ENCODE results near the gene NEK10. TPM values are rescaled to one million over a fixed set of nuclear protein-coding genes. Genes with fewer than 3 reads are reported as not detected.
A peak's percentile ranks its signal among the peaks of the same experiment; 100 is the strongest.

Gene NEK10
- total RNA-seq, 1 experiment from 2014 or later: 0.66 TPM

GRCh38 chr3:27228805-27229204, 140.4 kb downstream of the NEK10 start:
- H2BK15ac ChIP-seq (ENCODE audit: low read depth, low read length): no peak overlapping the region
- no peaks in the 10 kb centered on the region; the same call in 1 of the 2 replicates for H3K4me1 ChIP-seq (ENCODE audit: insufficient read depth, low read length)
- H3K23ac ChIP-seq (ENCODE audit: insufficient read length, low read depth, low read length): no peak overlapping the region
- no peak overlapping the region for H2AFZ ChIP-seq (ENCODE audit: low read length)
- Mint-ChIP-seq H3K4me1 (no peaks in the 10 kb centered on the region; a peak in 1 of 4 replicates), H3K9me3 (peaks cover 16 to 27% of the 10 kb centered on the region in 2 experiments; a peak in 4 of 5 replicates), H3K27ac (no peak overlapping the region), H3K4me3 (no peak overlapping the region), H3K36me3 (ENCODE audit: insufficient read depth in 1 of 3, low read depth in 3 of 3) (peaks cover 8 to 10% (median 9%) of the 10 kb centered on the region in 3 experiments), H3K27me3 (ENCODE audit: low read depth) (no peaks in the 10 kb centered on the region; the same call in 1 of the 2 replicates)
- no CpG with 5 or more reads among the region's 2 CpGs for WGBS (ENCODE audit: extremely low coverage, insufficient read length, low lambda C conversion rate)
- DNase-seq: peak; percentile 76
- no peak overlapping the region for H3T11ph ChIP-seq (ENCODE audit: low read length)
- no peaks in the 10 kb centered on the region for H3K9me3 ChIP-seq (ENCODE audit: control insufficient read depth, low read depth, low read length)
- no peaks in the 10 kb centered on the region for H3K23me2 ChIP-seq (ENCODE audit: insufficient read length, low read depth, low read length, poor library complexity, severe bottlenecking)
- no peak overlapping the region for H3K27ac ChIP-seq (ENCODE audit: insufficient read length, low read depth, low read length)
- H4K8ac ChIP-seq (replicated peaks; ENCODE audit: insufficient read length, low read depth, low read length): no peak overlapping the region
- H2BK120ac ChIP-seq (ENCODE audit: low read depth, low read length, poor library complexity, severe bottlenecking): no peak overlapping the region
- H2BK20ac ChIP-seq (ENCODE audit: low read depth, low read length, poor library complexity, severe bottlenecking): no peak overlapping the region
- H3K79me1 ChIP-seq (ENCODE audit: insufficient read depth, low read depth, low read length, poor library complexity, severe bottlenecking): no peaks in the 10 kb centered on the region
- H3K4me2 ChIP-seq (ENCODE audit: insufficient read depth, insufficient read length, low read length): no peak overlapping the region
- H2BK12ac ChIP-seq (ENCODE audit: insufficient read length, low read depth, low read length): no peak overlapping the region
- no peaks in the 10 kb centered on the region for H4K20me1 ChIP-seq (ENCODE audit: control insufficient read depth, insufficient read depth, insufficient read length)
- no peak overlapping the region for H3K56ac ChIP-seq (ENCODE audit: insufficient read length, low read depth, low read length)
- no peaks in the 10 kb centered on the region for H3K27me3 ChIP-seq (ENCODE audit: insufficient read depth, low read length)
- TF ChIP-seq CTCF (conservative IDR thresholded peaks at IDR 0.05): peak; percentile 79
- H4K91ac ChIP-seq (ENCODE audit: insufficient read length, low read depth, low read length): no peak overlapping the region
- H2BK5ac ChIP-seq (ENCODE audit: insufficient read length, low read length): no peak overlapping the region
- H3K9ac ChIP-seq (ENCODE audit: extremely low read depth, insufficient read length, low read length): no peak overlapping the region
- H3K79me2 ChIP-seq (ENCODE audit: insufficient read depth, low read length): no peaks in the 10 kb centered on the region
- H4K5ac ChIP-seq (ENCODE audit: insufficient read length, low read depth, low read length): no peak overlapping the region
- no peak overlapping the region for H3K18ac ChIP-seq (ENCODE audit: insufficient read length, low read depth, low read length)
- no peak overlapping the region for H3K14ac ChIP-seq (ENCODE audit: insufficient read depth, low read length)
- no peak overlapping the region for H2AK5ac ChIP-seq (ENCODE audit: insufficient read length, low read length)
- no peak overlapping the region for H3K4ac ChIP-seq (ENCODE audit: low read depth, low read length)

Data from H9 (cell line).